Transverse colon (tissue), 3 donors: Measurements from ENCODE around the gene PABPC1L2A.

Source experiments
- CTCF ChIP-seq, 5 experiments: fragments of 200-600 bp in 3 of 5; fragments of 450-650 bp in 2 of 5; sonication (generic) in 3 of 5; IDR thresholded peaks; 1 replicate in 2 of 5; 2 replicates in 3 of 5; pipeline ENCODE4 v1.5.1; 2016 to 2017; ENCODE audit warnings: antibody characterized with exemption in 5 of 5, inconsistent platforms in 3 of 5, mild to moderate bottlenecking in 2 of 5, moderate library complexity in 1 of 5
- POLR2A ChIP-seq: fragments of 450-650 bp; IDR thresholded peaks from one replicate; pipeline ENCODE4 v1.6.1; 2016; ENCODE audit warnings: antibody characterized with exemption, mild to moderate bottlenecking, moderate library complexity

- TF ChIP-seq POLR2A: no peak
- TF ChIP-seq CTCF (IDR thresholded peaks at IDR 0.05): no peak
These were observed 48.5 kb upstream of the PABPC1L2A start for GRCh38 chrX:73127700-73128241.
